HG03097 (cell line): ENCODE data around the gene MSL1.
"Not testable (repeated sequence)": the region's sequence is repeated elsewhere in the genome, so short reads cannot be mapped to it uniquely, and the experiment has no call there.

Experiments used
- ATAC-seq: cut with Tn5 transposase; IDR thresholded peaks from one replicate; pipeline ENCODE4 v1.9.1; 2021; ENCODE audit not compliant: unreplicated experiment, low FRiP score

MSL1 gene

GRCh38 chr17:40122999-40123810 lies 1.4 kb downstream of the MSL1 start:
- ATAC-seq: peak; percentile 7

DNA sequence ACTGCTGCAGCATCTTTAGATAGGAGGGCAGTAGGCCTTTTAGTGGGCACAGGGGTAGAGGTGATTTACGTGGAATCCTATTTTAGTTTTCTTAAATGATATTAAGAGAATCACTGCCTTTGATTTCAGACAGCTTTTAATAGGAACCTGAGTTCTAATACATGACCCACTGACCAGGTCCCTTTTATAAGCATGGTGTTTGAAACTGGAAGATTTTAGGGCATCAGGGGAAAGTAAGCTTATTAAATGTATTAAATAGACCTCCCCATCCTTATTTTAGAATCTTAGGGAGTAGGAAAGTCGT lies 2.0 kb downstream of the MSL1 start:
- ATAC-seq: no peak

GRCh38 chr17:40124279-40125141 lies 2.7 kb downstream of the MSL1 start:
- ATAC-seq: no peak

- no peak for ATAC-seq
Measured at GRCh38 chr17:40129498-40129897, 7.7 kb downstream of the MSL1 start.

GRCh38 chr17:40130352-40131042 lies 8.7 kb downstream of the MSL1 start:
- ATAC-seq: no peak

GRCh38 chr17:40134184-40134583 lies 12.4 kb downstream of the MSL1 start:
- no peak for ATAC-seq

GRCh38 chr17:40135817-40136216 lies 14.0 kb downstream of the MSL1 start:
- ATAC-seq: no peak

GRCh38 chr17:40139566-40140058 lies 17.8 kb downstream of the MSL1 start:
- peak; percentile 20 for ATAC-seq

DNA sequence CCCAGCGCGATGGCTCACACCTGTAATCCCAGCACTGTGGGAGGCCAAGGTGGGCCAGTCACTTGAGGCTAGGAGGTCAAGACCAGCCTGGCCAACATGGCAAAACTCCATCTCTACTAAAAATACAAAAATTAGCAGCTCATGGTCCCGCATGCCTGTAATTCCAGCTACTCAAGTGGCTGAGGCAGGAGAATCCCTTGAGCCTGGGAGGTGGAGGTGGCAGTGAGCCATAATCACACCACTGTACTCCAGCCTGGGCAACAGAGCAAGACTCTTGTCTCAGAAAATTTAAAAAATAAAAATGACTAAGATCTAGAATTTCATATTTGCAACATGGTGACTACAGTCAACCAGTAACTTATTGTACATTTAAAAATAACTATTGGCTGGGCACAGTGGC lies 21.4 kb downstream of the MSL1 start:
- ATAC-seq: not testable (repeated sequence)

- ATAC-seq: no peak
Measured at GRCh38 chr17:40145476-40145875, 23.7 kb downstream of the MSL1 start.

DNA sequence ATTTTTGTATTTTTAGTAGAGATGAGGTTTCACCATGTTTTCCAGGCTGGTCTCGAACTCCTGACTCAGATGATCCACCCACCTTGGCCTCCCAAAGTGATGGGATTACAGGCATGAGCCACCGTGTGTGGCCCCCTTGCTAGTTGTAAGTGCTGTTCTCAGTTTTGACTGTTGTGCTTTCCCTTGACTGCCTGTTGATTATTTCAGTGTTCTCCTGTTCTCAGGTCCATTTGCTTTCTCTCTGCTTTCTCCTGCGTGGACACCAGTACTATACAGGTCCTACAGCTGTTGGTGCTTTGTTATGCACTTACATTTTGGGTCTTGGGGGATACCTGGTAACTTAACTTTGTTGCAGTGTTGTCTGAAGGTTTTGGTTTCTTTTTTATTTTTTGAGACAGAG lies 26.8 kb downstream of the MSL1 start:
- no peak for ATAC-seq

- ATAC-seq: no peak
Measured at GRCh38 chr17:40150276-40150675, 28.5 kb downstream of the MSL1 start.

DNA sequence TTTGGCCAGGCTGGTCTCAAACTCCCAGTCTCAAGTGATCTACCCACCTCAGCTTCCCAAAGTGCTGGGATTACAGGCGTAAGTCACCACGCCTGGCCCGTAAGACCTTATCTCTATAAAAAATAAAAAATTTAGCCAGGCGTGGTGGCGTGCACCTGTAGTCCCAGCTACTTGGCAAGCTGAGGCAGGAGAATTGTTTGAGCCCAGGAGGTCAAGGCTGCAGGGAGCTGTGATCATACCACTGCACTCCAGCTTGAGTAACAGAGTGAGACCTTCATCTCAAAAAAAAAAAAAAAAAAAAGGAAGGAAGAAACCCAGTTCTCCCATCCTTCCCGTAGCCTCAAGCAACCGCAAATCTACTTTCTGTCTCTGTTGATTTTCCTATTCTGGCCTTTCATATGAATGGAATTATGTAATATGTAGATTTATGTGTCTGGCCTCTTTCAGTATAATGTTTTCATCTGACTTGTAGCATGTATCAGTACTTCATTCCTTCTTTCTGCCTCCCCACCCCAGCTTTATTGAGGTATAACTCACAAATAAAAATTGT lies 29.7 kb downstream of the MSL1 start:
- no peak for ATAC-seq

DNA sequence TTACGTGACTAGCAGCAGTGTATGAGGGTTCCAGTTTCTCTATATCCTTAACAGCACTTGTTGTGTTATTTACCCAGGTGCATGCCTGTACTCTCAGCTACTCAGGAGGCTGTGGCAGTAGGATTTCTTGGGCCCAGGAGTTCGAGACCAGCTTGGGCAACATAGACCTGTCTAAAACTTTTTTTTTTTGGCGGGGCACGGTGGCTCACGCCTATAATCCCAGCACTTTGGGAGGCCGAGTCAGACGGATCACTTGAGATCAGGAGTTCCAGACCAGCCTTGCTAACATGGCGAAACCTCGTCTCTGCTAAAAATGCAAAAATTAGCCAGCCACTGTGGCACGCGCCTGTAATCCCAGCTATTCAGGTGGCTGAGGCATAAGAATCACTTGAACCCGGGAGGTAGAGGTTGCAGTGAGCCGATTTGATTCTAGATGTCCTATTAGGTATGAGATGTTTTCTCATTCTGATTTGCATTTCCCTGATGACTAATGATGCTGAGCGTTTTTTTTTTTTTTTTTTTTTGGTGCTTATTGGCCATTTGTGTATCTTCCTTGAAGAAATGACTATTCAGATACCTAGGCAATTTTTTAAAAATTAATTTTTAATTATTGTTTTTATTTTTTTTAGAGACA lies 31.9 kb downstream of the MSL1 start:
- peak; percentile 44 for ATAC-seq

- ATAC-seq: no peak
Measured at GRCh38 chr17:40157973-40158372, 36.2 kb downstream of the MSL1 start.

DNA sequence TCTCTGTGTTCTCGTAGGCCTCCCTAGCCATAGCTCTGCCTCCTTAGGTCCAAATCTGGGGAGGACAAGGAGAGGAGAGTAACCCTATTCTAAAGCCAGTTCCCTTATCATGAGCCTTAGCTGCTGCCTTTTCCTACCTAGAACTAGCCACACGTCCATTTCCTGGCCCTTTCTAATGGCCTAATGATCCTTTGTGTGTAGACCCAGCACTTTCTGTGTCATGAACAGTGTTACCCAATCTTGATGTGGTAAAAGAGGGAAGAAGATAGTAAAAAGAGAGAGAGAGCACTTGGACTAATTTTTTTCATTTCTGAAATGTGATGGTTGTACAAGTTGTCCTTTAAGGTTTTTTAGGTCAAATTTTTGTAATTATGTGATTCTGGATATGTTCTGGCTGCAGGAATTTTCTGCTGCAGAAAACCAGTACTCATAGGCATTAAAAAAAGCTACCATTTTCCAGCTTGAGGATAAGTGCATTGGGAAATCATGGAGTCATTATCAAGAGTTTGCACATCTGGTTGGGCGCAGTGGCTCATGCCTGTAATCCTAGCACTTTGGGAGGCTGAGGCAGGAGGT lies 36.8 kb downstream of the MSL1 start:
- no peak for ATAC-seq

DNA sequence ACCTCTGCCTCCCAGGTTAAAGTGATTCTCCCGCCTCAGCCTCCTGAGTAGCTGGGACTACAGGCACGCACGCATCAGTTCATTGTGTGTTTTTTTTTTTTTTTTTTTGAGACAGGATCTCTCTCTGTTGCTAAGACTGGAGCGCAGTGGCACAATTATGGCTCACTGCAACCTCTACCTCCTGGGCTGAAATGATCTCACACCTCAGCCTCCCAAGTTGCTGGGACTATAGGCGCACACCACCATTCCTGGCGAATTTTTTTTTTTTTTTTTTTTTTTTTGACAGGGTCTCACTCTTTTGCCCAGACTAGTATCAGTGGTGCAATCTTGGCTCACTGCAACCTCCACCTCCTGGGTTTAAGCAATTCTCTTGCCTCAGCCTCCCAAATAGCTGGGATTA lies 37.7 kb downstream of the MSL1 start:
- no peak for ATAC-seq

GRCh38 chr17:40167685-40168261 lies 46.0 kb downstream of the MSL1 start:
- no peak for ATAC-seq

- ATAC-seq: no peak
Measured at GRCh38 chr17:40168262-40168832, 46.6 kb downstream of the MSL1 start.
